Mucosa of rectum (tissue), 2 donors: Measurements from ENCODE around the gene DUOXA2.

Experiments
- H3K27ac ChIP-seq, 2 donors: one replicate each; pipeline ENCODE4 v1.7.0; 2013; ENCODE audit warnings: inconsistent platforms in 2 of 2, low read depth in 2 of 2, low read length in 2 of 2
- H3K27me3 ChIP-seq, 2 donors: one replicate each; pipeline ENCODE4 v1.7.0; 2013; ENCODE audit warnings: low read length in 2 of 2; ENCODE audit not compliant: control insufficient read depth in 2 of 2, insufficient read depth in 2 of 2
- H3K36me3 ChIP-seq, 2 donors: one replicate each; pipeline ENCODE4 v1.7.0; 2013; ENCODE audit warnings: low read length in 2 of 2; ENCODE audit not compliant: control insufficient read depth in 2 of 2, insufficient read depth in 2 of 2
- H3K4me1 ChIP-seq, 2 donors: one replicate each; pipeline ENCODE4 v1.7.0; 2013; ENCODE audit warnings: low read length in 2 of 2, mild to moderate bottlenecking in 1 of 2; ENCODE audit not compliant: control insufficient read depth in 2 of 2, insufficient read depth in 2 of 2
- H3K4me3 ChIP-seq, 2 donors: one replicate each; pipeline ENCODE4 v1.7.0; 2013; ENCODE audit warnings: low read length in 2 of 2
- H3K9ac ChIP-seq, 2 donors: one replicate each; pipeline ENCODE4 v1.7.0; 2013; ENCODE audit warnings: low read length in 2 of 2, low read depth in 1 of 2, mild to moderate bottlenecking in 1 of 2
- H3K9me3 ChIP-seq, 2 donors: one replicate each; pipeline ENCODE4 v1.7.0; 2013; ENCODE audit warnings: low read length in 2 of 2; ENCODE audit not compliant: control insufficient read depth in 2 of 2
- donor health status: healthy.
- donor health status: Normal muscosa, but diverticular disease.

The DUOXA2 gene

GRCh38 chr15:45083223-45083622 is 30.9 kb upstream of the DUOXA2 start:
- Histone ChIP-seq H3K4me3 (no peak overlapping the region), H3K27me3 (no peaks in the 10 kb centered on the region), H3K36me3 (no peaks in the 10 kb centered on the region), H3K9ac (no peak overlapping the region), H3K27ac (no peak overlapping the region), H3K9me3 (no peaks in the 10 kb centered on the region), H3K4me1 (no peaks in the 10 kb centered on the region)

- H3K9me3 ChIP-seq: no peaks in the 10 kb centered on the region
- H3K36me3 ChIP-seq: no peaks in the 10 kb centered on the region
- H3K27ac ChIP-seq: no peak overlapping the region
- no peaks in the 10 kb centered on the region for H3K4me1 ChIP-seq
- H3K9ac ChIP-seq: no peak overlapping the region
- no peak overlapping the region for H3K4me3 ChIP-seq
- no peaks in the 10 kb centered on the region for H3K27me3 ChIP-seq
Observed at GRCh38 chr15:45084163-45084562, 30.0 kb upstream of the DUOXA2 start.

- Histone ChIP-seq H3K4me3 (no peak overlapping the region), H3K36me3 (no peaks in the 10 kb centered on the region), H3K9ac (no peak overlapping the region), H3K4me1 (no peaks in the 10 kb centered on the region), H3K27me3 (no peaks in the 10 kb centered on the region), H3K27ac (no peak overlapping the region), H3K9me3 (no peaks in the 10 kb centered on the region)
Observed at GRCh38 chr15:45087513-45087912, 26.6 kb upstream of the DUOXA2 start.

- H3K4me3 ChIP-seq: no peak overlapping the region
- H3K27ac ChIP-seq: no peak overlapping the region
- no peaks in the 10 kb centered on the region for H3K4me1 ChIP-seq
- H3K36me3 ChIP-seq: no peaks in the 10 kb centered on the region
- H3K27me3 ChIP-seq: no peaks in the 10 kb centered on the region
- H3K9ac ChIP-seq: no peak overlapping the region
- no peaks in the 10 kb centered on the region for H3K9me3 ChIP-seq
Observed at GRCh38 chr15:45088801-45089711, 25.1 kb upstream of the DUOXA2 start.

- Histone ChIP-seq H3K9me3 (no peaks in the 10 kb centered on the region), H3K4me1 (no peaks in the 10 kb centered on the region), H3K36me3 (no peaks in the 10 kb centered on the region), H3K9ac (no peak overlapping the region), H3K27me3 (no peaks in the 10 kb centered on the region), H3K27ac (no peak overlapping the region), H3K4me3 (no peak overlapping the region)
Observed at GRCh38 chr15:45089712-45090373, 24.3 kb upstream of the DUOXA2 start.

- no peaks in the 10 kb centered on the region for H3K27me3 ChIP-seq
Observed at GRCh38 chr15:45091161-45091560, 23.0 kb upstream of the DUOXA2 start.

GRCh38 chr15:45091576-45091975 is 22.6 kb upstream of the DUOXA2 start:
- Histone ChIP-seq H3K9ac (no peak overlapping the region), H3K9me3 (no peaks in the 10 kb centered on the region), H3K27me3 (no peaks in the 10 kb centered on the region), H3K36me3 (no peaks in the 10 kb centered on the region), H3K4me3 (no peak overlapping the region), H3K27ac (no peak overlapping the region), H3K4me1 (no peaks in the 10 kb centered on the region)

More at GRCh38 chr15:45091161-45091560, 23.0 kb upstream of the DUOXA2 start:
- H3K9ac ChIP-seq: no peak overlapping the region
- no peak overlapping the region for H3K27ac ChIP-seq
- no peaks in the 10 kb centered on the region for H3K9me3 ChIP-seq
- H3K4me3 ChIP-seq: no peak overlapping the region
- no peaks in the 10 kb centered on the region for H3K4me1 ChIP-seq
- no peaks in the 10 kb centered on the region for H3K36me3 ChIP-seq

GRCh38 chr15:45093013-45093412 is 21.1 kb upstream of the DUOXA2 start:
- Histone ChIP-seq H3K36me3 (no peaks in the 10 kb centered on the region), H3K9me3 (no peaks in the 10 kb centered on the region), H3K9ac (no peak overlapping the region), H3K4me3 (no peak overlapping the region), H3K27ac (no peak overlapping the region), H3K4me1 (no peaks in the 10 kb centered on the region), H3K27me3 (no peaks in the 10 kb centered on the region)

- H3K9me3 ChIP-seq: no peaks in the 10 kb centered on the region
- no peaks in the 10 kb centered on the region for H3K4me1 ChIP-seq
- no peak overlapping the region for H3K27ac ChIP-seq
- no peaks in the 10 kb centered on the region for H3K36me3 ChIP-seq
- H3K27me3 ChIP-seq: no peaks in the 10 kb centered on the region
- no peak overlapping the region for H3K9ac ChIP-seq
- no peak overlapping the region for H3K4me3 ChIP-seq
Observed at GRCh38 chr15:45093622-45094357, 20.3 kb upstream of the DUOXA2 start.

GRCh38 chr15:45094358-45094730 is 19.8 kb upstream of the DUOXA2 start:
- no peaks in the 10 kb centered on the region for H3K27me3 ChIP-seq
- no peak overlapping the region for H3K4me3 ChIP-seq
- no peaks in the 10 kb centered on the region for H3K36me3 ChIP-seq
- no peaks in the 10 kb centered on the region for H3K4me1 ChIP-seq
- H3K27ac ChIP-seq: no peak overlapping the region
- no peaks in the 10 kb centered on the region for H3K9me3 ChIP-seq
- H3K9ac ChIP-seq: no peak overlapping the region
